Measurements from ENCODE around the gene NOP14.
"Not testable (repeated sequence)": the region's sequence is repeated elsewhere in the genome, so short reads cannot be mapped to it uniquely, and the experiment has no call there.

NOP14 gene

GRCh38 chr4:2948895-2949781 is 14.1 kb downstream of the NOP14 start:
- no peaks in the 10 kb centered on the region for H3K79me2 ChIP-seq (ENCODE audit: insufficient read depth, low read length)

DNA sequence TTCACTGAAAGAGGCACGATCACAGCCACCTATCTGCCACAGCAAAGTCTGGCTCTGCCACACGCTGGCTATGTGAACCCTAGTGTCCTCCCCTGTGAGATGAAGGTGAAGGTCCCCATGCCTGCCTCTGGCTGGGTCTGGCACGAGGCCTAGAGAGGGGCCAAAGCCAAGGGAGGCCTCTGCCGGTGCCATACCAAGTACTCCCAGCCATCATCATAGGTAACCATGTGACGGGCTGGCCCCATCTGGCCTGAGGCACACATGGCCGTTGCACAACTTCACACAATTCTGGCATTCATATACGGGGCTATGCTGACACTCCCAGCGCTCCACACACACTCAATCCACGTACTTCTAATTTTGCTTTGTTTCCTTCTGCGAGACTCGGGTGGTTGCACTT is 15.3 kb downstream of the NOP14 start:
- Histone ChIP-seq H4K20me1 (ENCODE audit: insufficient read depth, low read length, poor library complexity, severe bottlenecking) (peaks cover 6% of the 10 kb centered on the region), H3K9me2 (replicated peaks; ENCODE audit: low read depth, low read length) (no peaks in the 10 kb centered on the region), H3K4me1 (ENCODE audit: insufficient read depth, low read length, poor library complexity, severe bottlenecking) (no peaks in the 10 kb centered on the region), H3K36me3 (ENCODE audit: insufficient read depth, low read length) (peaks cover 86% of the 10 kb centered on the region), H3K27me3 (ENCODE audit: insufficient read depth, low read length, poor library complexity, severe bottlenecking) (no peaks in the 10 kb centered on the region), H3K9me3 (ENCODE audit: insufficient read depth, low read depth, low read length) (no peaks in the 10 kb centered on the region), H3K79me2 (ENCODE audit: insufficient read depth, low read length) (no peaks in the 10 kb centered on the region), H2AFZ (ENCODE audit: low read length) (no peak overlapping the region), H3K4me3 (ENCODE audit: low read length, poor library complexity, severe bottlenecking) (no peak overlapping the region), H3K4me2 (ENCODE audit: low read depth, low read length, poor library complexity, severe bottlenecking) (no peak overlapping the region), H3F3A (ENCODE audit: low read depth) (peaks cover 2% of the 10 kb centered on the region; the same call in 1 of the 2 replicates), H3K9ac (ENCODE audit: low read depth, low read length, poor library complexity, severe bottlenecking) (no peak overlapping the region)
- no peak for TF ChIP-seq CTCF (conservative IDR thresholded peaks at IDR 0.05; ENCODE audit: low read length)
- no peak for TF ChIP-seq EZH2phosphoT487 (IDR thresholded peaks at IDR 0.05; ENCODE audit: borderline replicate concordance)

More at GRCh38 chr4:2948895-2949781, 14.1 kb downstream of the NOP14 start:
- Histone ChIP-seq H3K4me1 (ENCODE audit: insufficient read depth, low read length, poor library complexity, severe bottlenecking) (no peaks in the 10 kb centered on the region), H2AFZ (ENCODE audit: low read length) (no peak overlapping the region), H3K36me3 (ENCODE audit: insufficient read depth, low read length) (peaks cover 88% of the 10 kb centered on the region), H3K4me2 (ENCODE audit: low read depth, low read length, poor library complexity, severe bottlenecking) (no peak overlapping the region), H4K20me1 (ENCODE audit: insufficient read depth, low read length, poor library complexity, severe bottlenecking) (peaks cover 15% of the 10 kb centered on the region), H3K27me3 (ENCODE audit: insufficient read depth, low read length, poor library complexity, severe bottlenecking) (no peaks in the 10 kb centered on the region), H3K4me3 (ENCODE audit: low read length, poor library complexity, severe bottlenecking) (no peak overlapping the region), H3K9me2 (replicated peaks; ENCODE audit: low read depth, low read length) (no peaks in the 10 kb centered on the region), H3K9ac (ENCODE audit: low read depth, low read length, poor library complexity, severe bottlenecking) (no peak overlapping the region), H3K9me3 (ENCODE audit: insufficient read depth, low read depth, low read length) (no peaks in the 10 kb centered on the region), H3F3A (ENCODE audit: low read depth) (peaks cover 12% of the 10 kb centered on the region)
- TF ChIP-seq EZH2phosphoT487 (IDR thresholded peaks at IDR 0.05; ENCODE audit: borderline replicate concordance) (no peak), CTCF (conservative IDR thresholded peaks at IDR 0.05; ENCODE audit: low read length) (peak; percentile 56; the same call in 1 of the 2 replicates)

- TF ChIP-seq EZH2phosphoT487 (IDR thresholded peaks at IDR 0.05; ENCODE audit: borderline replicate concordance) (no peak), CTCF (conservative IDR thresholded peaks at IDR 0.05; ENCODE audit: low read length) (no peak)
- Histone ChIP-seq H3F3A (ENCODE audit: low read depth) (no peaks in the 10 kb centered on the region), H3K36me3 (ENCODE audit: insufficient read depth, low read length) (peaks cover 88% of the 10 kb centered on the region), H3K9ac (ENCODE audit: low read depth, low read length, poor library complexity, severe bottlenecking) (no peak overlapping the region), H3K4me2 (ENCODE audit: low read depth, low read length, poor library complexity, severe bottlenecking) (no peak overlapping the region), H4K20me1 (ENCODE audit: insufficient read depth, low read length, poor library complexity, severe bottlenecking) (peaks cover 3% of the 10 kb centered on the region), H3K79me2 (ENCODE audit: insufficient read depth, low read length) (no peaks in the 10 kb centered on the region), H3K27me3 (ENCODE audit: insufficient read depth, low read length, poor library complexity, severe bottlenecking) (no peaks in the 10 kb centered on the region), H3K9me2 (replicated peaks; ENCODE audit: low read depth, low read length) (no peaks in the 10 kb centered on the region), H3K4me1 (ENCODE audit: insufficient read depth, low read length, poor library complexity, severe bottlenecking) (no peaks in the 10 kb centered on the region), H2AFZ (ENCODE audit: low read length) (no peak overlapping the region), H3K4me3 (ENCODE audit: low read length, poor library complexity, severe bottlenecking) (no peak overlapping the region), H3K9me3 (ENCODE audit: insufficient read depth, low read depth, low read length) (no peaks in the 10 kb centered on the region)
Measured at GRCh38 chr4:2946812-2947600, 16.2 kb downstream of the NOP14 start.

DNA sequence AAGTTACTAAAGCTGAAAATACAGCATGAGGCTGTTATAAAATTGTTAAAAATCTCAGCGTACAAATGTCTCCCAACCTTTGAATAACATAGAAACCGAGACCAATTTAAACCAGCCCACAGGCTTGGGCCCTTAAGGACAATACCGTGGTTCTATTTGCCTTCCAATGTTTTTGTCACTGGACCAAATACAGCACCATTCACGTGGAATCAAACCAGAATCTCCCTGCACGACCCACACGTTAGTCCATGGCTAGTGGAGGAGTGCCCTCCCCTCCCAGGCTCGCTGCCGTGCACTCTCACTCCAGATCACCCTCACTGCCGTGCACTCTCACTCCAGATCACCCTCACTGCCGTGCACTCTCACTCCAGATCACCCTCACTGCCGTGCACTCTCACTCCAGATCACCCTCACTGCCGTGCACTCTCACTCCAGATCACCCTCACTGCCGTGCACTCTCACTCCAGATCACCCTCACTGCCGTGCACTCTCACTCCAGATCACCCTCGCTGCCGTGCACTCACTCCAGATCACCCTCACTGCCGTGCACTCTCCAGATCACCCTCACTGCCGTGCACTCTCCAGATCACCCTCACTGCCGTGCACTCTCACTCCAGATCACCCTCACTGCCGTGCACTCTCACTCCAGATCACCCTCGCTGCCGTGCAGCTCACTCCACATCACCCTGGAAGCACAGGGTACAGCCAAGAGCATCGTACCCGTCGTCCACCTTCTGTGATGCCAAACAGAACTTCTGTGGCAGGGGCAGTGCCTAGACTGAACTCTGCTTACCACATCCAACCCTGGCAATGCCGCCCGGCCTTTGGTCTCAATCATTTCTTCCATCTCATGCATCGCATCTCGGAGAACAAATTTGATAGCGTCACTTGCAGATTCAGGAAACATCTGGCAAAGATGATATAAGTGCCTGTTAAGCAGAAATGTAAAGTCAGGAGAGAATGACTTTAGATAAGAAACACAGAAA is 17.3 kb downstream of the NOP14 start:
- H3K4me3 ChIP-seq (ENCODE audit: low read length, poor library complexity, severe bottlenecking); H2AFZ ChIP-seq (ENCODE audit: low read length); H3K9ac ChIP-seq (ENCODE audit: low read depth, low read length, poor library complexity, severe bottlenecking); H3K9me2 ChIP-seq (replicated peaks; ENCODE audit: low read depth, low read length); H3F3A ChIP-seq (ENCODE audit: low read depth); H3K4me2 ChIP-seq (ENCODE audit: low read depth, low read length, poor library complexity, severe bottlenecking); H4K20me1 ChIP-seq (ENCODE audit: insufficient read depth, low read length, poor library complexity, severe bottlenecking); H3K4me1 ChIP-seq (ENCODE audit: insufficient read depth, low read length, poor library complexity, severe bottlenecking); H3K27me3 ChIP-seq (ENCODE audit: insufficient read depth, low read length, poor library complexity, severe bottlenecking); H3K9me3 ChIP-seq (ENCODE audit: insufficient read depth, low read depth, low read length); H3K79me2 ChIP-seq (ENCODE audit: insufficient read depth, low read length): not testable (repeated sequence)
- peaks cover 91% of the 10 kb centered on the region for H3K36me3 ChIP-seq (ENCODE audit: insufficient read depth, low read length)

All from Loucy (cell line).